Right kidney (tissue), 1 donor: Measurements from ENCODE around the gene EVC.
A peak's percentile ranks its signal among the peaks of the same experiment; 100 is the strongest.
"Not testable (repeated sequence)": the region's sequence is repeated elsewhere in the genome, so short reads cannot be mapped to it uniquely, and the experiment has no call there.

Experiments
- DNase-seq: peaks from one replicate; pipeline ENCODE4 v3.0.0-alpha.2; 2016

Gene EVC

DNA sequence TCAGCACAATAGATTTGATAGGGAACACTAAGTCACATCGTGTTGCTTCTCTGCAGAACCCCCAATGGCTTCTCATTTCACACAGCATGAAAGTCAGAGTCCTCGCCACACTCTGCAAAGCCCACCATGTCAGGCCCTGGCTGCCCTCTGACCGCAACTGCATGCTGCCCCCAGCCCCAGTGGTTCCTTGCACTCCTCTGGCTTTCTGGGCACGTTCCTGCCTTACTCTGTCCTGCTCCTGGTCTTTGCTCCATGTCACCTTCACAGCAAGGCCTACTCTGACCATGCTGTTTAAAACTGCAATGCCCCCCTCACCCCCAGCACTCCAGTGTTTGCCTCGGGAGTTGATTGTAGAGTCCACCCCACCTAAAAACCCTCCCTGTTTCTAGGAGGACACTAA lies 78.1 kb downstream of the EVC start:
- DNase-seq, result no peak

DNA sequence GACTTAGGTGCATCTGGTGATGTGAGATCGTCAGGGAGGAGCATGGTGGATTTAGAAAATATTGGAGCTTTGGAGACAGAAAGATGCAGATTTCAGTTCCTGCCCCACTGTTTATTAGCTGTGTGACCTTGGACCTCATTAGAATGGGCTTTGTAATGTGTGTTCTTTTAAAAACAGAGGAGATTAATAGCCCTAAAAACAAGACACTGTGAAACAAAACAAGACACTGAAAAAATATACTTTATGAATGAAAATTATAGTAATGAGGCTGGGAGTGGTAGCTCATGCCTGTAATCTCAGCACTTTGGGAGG lies 79.5 kb downstream of the EVC start:
- no peak for DNase-seq

DNA sequence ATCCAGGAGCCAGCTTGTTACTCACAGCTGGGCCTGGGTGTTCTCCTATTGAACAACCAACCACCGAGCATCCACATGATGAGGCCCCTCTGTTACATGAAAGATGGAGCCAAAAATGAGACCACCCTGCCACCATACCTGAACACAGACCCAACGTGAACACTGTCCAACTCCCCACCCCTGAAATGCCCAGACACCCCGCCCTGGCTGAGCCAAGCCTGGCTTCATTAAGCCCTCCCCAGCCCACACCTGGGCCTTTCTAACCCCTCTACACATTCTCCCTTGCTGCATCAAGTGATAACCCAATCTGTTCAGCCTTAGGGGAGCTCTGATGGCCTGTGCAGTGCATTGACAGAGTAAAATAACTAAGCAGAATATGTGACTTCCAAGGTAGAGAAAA lies 80.7 kb downstream of the EVC start:
- no peak for DNase-seq

DNA sequence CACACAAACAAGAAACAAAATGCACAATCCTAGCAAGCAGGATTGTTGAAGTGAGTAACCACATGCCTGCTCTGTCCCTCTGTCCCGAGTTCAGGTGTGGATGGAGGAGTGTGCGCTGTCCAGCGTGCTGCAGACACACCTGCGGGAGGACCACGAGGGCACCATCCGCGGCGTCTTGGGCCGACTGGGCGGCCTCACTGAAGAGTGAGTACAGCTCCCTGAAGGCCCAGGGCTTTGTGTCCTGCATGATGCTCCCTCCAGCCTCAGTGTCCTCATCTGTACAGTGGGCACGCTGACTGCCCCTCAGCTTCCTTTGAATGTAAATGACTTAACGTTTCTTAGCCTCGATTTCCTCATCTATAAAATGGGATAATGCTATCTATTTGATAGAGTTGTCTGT lies 82.5 kb downstream of the EVC start:
- DNase-seq, result no peak

DNA sequence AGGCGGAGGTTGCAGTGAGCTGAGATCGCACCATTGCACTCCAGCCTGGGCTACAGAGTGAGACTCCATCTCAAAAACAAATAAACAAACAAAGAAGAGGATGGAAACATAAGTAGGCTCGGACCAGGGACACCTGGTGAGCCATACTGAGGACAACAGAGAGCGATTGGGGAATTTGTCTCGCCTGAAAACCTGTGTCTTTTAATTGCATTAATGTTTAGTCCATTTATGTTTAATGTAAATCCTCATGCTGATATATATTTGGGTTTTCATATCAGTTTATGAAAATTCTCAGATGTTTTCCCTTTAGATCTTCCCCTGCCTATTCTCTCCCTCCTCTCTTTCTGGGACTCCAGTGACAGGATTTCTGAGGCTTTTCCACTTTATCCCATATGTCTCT lies 84.6 kb downstream of the EVC start:
- DNase-seq, result no peak

DNA sequence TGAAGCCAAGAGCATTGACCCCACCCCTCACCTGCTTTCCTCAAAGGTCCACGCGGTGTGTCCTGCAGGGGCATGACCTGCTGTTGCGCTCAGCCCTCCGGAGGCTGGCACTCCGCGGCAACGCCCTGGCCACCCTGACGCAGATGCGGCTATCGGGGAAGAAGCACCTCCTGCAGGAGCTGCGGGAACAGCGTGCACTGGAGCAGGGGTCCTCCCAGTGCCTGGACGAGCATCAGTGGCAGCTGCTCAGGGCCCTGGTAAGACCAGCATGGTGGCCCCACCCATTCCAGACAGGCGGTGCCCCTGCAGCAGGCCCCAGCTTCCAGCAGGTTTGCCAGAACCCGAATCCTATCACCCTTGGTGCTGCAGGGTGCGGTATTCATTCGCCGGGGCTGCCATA lies 86.0 kb downstream of the EVC start:
- DNase-seq, result no peak

DNA sequence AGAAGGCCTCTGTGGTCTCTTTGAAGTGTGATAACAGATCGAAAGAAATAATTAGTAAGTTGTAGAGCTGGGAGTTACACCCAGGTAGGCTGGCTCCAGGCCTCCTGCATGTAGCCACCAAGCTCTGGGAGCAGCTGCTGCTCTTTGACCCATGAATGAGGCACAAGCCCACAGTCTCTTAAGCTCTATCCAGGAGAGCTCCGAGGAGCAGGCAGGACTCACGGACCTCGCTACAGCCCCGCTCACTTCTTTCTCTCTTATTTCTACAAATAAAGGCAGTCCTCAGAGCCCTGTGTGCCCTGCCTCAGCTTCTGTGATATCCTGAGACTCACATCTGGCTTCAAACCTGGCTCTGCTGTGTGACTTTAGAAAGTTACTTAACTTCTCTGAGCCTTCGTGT lies 86.9 kb downstream of the EVC start:
- no peak for DNase-seq

DNA sequence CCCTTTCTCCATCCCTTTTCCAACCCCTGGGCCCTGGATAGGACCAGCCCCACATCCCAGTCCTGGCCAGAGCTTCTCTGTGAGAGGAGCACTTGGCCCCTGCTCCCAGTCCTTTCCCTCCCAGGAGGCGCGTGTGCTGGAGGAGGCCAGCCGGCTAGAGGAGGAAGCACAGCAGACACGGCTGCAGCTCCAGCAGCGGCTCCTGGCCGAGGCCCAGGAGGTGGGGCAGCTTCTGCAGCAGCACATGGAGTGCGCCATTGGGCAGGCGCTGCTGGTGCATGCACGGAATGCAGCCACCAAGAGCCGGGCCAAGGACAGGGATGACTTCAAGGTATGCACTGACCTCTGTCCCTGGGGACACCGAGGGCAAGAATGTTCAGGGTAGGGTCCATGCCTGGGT lies 87.5 kb downstream of the EVC start:
- no peak for DNase-seq

DNA sequence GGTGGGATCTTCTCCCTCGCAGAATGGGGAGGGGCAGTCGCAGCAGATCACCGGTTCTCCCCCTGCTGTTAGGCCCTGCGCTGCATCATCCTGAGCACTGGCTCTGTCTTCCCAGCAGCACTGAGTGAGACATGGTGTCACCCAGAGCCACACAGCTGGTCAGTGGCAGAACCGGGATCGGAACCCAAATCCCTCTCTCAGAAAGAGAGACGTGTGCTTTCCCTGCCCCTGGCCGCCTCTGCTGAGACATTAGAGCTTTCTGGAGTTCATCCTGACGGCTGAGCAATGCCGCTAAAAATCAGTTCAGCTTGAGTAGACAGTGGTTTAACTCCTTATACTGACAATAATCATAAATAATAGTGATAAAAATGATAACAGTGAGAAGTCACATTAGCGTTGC lies 87.9 kb downstream of the EVC start:
- DNase-seq, result no peak

DNA sequence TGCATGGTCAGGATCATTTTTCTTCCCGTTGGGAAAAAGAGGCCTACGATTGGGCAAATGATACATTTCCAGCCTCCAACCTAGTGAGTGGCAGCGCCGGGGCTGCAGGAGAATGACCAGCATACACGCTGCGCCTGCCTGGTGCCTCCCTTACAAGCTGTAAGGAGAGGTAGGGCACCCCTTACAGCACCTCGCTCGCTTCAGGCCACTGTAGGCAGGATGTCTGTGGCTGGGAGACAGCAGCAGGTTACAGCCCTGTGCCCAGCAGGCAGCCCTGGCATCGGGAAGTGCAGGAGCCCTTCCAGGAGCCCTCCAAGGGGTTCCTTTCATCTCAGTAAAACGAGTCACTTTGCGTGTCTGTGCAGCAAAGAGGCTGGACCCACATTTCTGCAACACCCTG lies 88.4 kb downstream of the EVC start:
- DNase-seq, result no peak

DNA sequence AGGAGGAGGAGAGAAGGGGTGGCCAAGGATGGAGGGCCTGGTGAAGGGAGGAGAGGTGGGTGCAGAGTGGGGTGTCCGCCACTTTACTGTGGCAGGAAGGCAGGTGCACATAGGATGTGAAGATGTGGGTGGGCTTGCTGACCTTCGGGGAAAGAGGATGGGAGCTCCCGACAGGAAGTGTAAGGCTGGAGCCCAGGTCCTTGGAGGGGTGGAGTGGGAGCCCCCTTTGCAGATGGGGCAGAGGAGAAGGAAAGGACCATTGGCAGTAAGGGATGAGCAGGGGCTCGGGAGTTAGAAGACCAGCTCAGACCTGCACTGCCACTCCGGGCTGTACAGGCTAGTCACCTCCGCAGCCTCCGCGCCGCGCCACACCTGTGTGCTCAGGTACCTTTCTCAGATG lies 89.5 kb downstream of the EVC start:
- no peak for DNase-seq

DNA sequence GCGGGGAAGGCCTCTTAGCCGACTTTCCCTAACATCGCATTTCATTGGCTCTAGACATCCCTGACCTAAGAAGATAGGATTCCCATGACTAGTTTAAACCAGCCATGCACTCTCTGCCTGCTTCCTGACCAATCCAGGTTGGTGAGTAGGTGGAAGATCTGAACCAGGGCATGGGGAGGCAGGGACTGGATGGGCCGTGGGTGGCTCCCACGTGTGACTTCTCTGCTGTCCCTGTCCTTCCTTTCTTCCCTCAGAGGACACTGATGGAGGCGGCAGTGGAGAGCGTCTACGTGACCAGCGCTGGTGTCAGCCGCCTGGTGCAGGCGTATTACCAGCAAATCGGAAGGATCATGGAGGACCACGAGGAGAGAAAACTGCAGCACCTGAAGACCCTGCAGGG lies 90.7 kb downstream of the EVC start:
- no peak for DNase-seq

DNA sequence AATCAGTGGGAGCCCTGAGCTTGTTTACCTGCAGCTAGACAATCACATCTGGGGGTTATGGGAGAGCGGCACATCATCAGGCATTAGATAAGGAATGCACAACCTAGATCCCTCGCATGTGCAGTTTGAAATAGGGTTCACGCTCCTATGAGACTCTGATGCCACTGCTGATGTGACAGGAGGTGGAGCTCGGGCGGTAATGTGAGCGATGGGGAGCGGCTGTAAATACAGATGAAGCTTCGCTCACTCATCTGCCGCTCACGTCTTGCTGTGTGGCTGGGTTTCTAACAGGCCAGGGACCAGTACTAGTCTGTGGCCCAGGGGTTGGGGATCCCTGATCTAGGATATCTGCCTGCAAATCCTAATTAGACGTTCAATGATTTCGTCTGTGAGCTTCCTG lies 91.6 kb downstream of the EVC start:
- no peak for DNase-seq

DNA sequence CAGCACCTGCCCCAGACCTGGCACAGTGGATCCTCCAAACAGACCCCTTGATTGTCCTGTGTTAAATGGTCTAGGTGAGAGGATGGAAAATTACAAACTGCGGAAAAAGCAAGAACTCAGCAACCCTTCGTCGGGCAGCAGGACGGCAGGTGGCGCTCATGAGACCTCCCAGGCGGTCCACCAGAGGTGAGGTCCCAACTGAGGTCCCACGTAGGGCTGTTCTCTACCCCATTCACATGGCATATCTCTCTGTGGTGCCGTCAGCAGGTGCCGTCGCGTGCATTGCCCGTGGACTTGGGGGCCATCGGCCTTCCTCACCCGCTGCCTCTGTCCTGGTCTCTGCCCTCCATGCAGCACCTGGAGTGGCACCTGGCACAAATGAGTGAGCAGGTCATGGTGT lies 93.7 kb downstream of the EVC start:
- no peak for DNase-seq

DNA sequence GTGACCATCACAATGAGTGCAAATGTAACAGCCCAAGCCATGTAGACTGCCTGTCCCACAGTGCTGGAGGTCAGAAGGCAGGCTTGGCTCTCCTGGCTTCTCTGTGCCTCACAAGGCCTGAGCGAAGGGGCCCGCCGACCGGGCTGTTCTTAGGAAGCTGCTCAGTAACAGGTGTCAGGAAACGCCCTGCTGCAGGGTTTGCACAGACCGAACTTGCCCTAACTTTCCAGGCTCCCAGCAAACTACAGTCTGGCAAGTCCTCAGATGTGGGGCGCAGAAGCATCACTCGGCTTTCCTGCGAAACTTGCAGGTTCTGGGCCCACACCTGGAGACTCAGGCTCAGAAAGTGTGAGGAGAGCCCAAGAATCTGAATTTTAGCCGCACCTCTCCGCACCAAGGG lies 94.3 kb downstream of the EVC start:
- DNase-seq, result no peak

DNA sequence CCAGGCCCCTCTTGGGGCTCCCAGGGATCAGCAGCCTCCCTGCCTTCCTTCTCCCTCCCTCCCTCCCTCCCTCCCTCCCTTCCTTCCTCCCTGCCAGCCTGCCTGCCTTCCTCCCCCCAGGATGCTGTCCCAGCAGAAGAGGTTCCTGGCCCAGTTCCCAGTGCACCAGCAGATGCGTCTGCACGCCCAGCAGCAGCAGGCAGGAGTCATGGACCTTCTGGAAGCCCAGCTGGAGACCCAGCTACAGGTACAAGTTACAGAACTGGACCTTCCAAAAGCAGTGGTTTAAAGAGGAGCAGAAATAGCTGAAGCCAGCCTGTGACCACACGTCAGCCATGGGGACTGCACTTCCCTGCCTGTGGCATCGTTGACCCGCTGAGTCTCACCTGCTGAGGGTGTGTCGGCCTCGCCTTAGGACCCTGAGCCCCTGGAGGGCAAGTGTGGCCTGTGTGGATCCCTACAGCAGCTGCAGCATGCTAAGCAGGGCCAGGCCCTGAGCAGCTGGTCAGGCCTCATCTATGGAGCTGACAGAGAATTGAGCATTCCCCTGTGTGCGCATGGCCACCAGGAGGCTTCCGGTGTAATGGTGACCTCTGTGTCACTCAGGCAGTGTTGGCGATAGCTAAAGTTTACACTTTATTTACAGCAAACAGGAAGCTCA lies 97.2 kb downstream of the EVC start:
- DNase-seq, result no peak

DNA sequence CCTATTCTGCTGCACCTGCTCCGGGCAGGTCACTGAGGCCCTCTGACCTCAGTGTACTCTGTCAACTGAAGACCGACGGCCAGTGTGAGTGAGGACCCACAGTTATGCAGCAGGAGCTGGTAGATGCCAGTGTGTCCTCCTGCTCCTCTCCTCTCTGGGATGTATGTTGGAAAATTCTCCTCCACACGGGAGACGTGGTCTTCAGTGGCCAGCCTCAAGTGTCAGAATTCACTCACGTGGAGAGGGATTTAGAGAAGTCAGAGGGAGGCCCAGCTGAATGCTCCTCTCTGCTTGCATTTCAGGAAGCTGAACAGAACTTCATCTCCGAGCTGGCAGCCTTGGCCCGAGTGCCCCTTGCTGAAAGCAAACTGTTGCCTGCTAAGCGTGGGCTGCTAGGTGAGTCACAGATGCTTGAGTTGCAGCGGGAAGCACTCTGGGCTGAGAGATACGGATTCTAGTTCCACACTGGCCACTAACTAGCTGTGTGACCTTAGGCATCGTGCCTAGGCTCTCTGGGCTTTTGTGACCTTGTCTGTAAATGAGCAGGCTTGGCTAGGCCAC lies 98.3 kb downstream of the EVC start:
- no peak for DNase-seq

DNA sequence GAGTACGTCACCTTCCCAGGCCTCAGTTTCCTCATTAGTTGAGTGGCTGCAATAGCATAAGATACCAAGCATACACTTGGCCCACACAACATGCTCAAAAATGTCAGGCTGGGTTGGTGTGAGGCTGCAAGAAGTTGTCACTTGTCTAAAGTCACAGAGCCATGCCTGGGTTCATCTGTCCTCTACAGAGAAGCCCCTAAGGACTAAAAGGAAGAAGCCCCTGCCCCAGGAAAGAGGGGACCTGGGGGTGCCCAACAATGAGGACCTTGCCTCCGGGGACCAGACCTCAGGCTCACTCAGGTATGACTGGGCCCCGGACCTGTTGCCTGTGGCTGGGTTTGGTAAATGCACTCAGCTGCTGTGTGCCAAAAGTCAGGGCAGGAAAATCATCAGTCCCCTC lies 99.2 kb downstream of the EVC start:
- DNase-seq, result no peak

DNA sequence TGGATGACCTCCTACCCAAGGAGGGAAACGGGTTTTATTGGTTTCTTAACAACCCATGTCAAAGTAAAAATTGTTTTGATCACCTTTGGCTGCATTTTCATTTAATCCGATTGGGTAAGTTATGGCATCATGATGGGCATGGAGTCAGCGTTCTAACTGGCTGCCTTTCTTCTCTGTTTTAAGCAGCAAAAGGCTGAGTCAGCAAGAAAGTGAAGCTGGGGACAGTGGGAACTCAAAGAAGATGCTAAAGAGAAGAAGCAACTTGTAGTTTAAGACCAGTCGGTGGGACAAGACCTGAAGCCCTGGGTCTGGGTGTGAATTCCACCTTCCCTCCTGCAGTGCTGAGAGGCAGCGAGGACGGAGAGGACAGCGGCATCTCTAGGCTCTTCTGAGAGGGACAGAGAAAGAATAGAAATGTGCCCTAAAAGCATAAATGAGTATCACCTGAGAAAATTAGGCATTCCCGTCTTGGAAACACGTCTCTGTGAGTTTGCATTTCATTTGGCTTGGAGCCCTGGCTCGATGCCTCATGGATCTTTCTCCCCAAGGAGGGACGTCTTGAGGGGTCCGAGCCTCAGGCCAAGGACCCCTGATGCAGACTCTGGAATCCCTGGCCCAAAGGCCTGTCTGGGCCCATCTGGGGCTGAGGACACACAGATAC lies 99.9 kb downstream of the EVC start:
- DNase-seq, result no peak

DNA sequence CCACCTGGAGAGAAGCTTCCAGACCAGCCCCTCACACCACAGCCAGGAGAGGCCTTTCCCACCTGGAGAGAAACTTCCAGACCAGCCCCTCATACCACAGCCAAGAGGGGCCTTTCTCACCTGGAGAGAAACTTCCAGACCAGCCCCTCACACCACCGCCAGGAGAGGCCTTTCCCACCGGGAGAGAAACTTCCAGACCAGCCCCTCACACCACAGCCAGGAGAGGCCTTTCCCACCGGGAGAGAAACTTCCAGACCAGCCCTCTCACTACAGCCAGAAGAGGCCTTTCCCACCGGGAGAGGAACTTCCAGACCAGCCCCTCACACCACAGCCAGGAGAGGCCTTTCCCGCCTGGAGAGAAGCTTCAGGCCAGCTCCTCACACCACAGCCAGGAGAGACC lies 101.1 kb downstream of the EVC start:
- DNase-seq, result not testable (repeated sequence)

DNA sequence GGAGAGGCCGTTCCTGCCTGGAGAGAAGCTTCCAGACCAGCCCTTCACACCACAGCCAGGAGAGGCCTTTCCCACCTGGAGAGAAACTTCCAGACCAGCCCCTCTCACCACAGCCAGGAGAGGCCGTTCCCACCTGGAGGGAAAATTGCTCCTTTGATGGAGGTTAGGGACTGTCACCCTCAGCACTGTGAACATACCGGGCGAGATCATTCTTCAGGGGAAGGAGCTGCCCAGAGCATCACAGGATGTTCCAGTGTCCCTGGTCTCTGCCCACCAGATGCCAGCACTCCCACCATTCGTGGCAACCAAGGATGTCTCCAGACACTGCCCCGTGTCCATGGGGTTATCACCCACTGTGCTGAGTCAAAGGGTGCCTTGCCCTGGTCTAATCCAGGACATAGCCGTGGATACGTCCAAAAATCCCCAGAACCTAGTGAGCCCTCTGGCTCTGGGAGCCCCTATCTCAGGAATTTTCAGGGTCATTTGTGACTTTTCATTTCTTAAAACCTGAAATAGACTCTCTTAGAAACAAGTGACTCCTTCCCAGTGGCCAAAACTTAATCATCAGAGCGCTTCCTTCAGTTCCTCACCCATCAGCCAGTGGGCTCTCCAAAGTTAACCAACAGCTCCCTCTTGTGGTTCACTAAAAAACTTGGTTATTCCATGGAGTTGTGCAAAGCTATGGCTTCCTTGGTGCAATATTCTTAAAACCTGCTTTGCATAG lies 101.7 kb downstream of the EVC start:
- DNase-seq, result peak; percentile 13

DNA sequence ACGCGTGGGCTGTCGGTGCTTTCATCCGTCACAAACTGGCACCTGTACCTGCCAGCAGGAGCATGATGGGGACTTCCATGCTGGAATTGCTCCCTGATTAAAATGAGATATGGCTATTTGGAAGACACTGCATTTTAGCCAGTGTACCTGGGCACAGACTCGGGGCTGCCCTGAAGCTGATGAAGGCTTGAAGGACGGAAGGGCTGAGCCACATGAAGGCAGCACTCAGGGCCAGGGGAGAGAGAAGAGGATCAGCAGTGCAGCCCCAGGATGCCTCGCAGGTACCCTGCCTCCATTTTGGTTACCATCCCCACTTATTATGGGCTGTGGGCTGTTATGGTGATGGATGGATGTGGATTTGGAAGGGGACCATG lies 102.9 kb downstream of the EVC start:
- no peak for DNase-seq

DNA sequence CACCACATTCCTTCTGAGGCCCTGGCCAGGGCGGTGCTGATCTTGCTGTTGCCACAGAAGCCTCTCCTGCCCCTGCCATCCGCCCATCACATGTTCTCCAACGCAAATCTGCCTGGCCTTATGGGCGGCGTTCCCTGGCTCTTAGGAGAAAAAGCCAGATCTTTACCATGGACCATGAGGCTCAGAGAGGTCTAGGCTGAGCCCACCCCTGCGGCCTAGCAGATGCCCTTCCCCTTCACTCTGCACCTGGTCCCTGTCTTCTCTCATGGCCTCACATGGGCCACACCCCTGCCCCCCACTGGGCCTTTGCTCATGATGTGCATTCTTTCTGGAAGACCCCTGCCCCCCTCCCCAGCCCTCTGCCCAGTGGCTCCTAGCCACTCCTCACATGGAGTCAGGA lies 103.4 kb downstream of the EVC start:
- no peak for DNase-seq

DNA sequence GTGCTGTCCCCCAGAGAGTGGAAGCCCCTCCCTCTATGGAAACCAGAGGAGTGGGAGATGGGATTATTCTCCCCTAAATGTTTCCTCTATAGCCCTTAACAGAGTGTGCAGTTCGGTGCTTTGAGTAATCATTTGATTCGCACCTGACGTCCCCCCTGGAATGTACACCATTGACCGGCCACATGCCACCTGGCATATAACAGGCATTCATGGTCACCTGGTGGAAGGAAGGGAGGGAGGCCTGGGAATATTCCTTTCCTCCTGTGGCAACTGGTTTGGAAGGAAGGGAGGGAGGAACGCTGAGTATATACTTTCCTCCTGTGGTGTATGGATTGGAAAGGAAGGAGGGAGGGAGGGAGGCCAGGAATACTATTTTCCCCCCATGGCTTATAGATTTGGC lies 104.6 kb downstream of the EVC start:
- DNase-seq, result no peak
